Nephron progenitor cell (in vitro differentiated cells): ENCODE data around the gene SASH3.

ENCODE experiments used
- DNase-seq: peaks from one replicate; pipeline ENCODE4 v3.0.0; 2021
- H3K27ac Mint-ChIP-seq: 2 replicates; pipeline ENCODE4 v1.8.0; 2021; ENCODE audit warnings: mild to moderate bottlenecking, moderate library complexity, mixed read lengths
- H3K27me3 Mint-ChIP-seq: 2 replicates; pipeline ENCODE4 v1.8.0; 2021; ENCODE audit warnings: mild to moderate bottlenecking, low read depth, mixed read lengths; ENCODE audit not compliant: poor library complexity
- H3K36me3 Mint-ChIP-seq: 2 replicates; pipeline ENCODE4 v1.8.0; 2021; ENCODE audit warnings: low read depth, mixed read lengths
- H3K4me1 Mint-ChIP-seq: 2 replicates; pipeline ENCODE4 v1.8.0; 2021; ENCODE audit warnings: mixed read lengths
- H3K4me3 Mint-ChIP-seq: 2 replicates; pipeline ENCODE4 v1.8.0; 2021; ENCODE audit warnings: mild to moderate bottlenecking, moderate library complexity, mixed read lengths
- H3K9me3 Mint-ChIP-seq: 2 replicates; pipeline ENCODE4 v1.8.0; 2021; ENCODE audit warnings: mild to moderate bottlenecking, moderate library complexity, mixed read lengths
- TF ChIP-seq, protein P1 (sequence below): fragments of 200-600 bp; sonication (generic); IDR thresholded peaks from 2 replicates; pipeline ENCODE4 v1.5.0; 2021; ENCODE audit warnings: antibody characterized with exemption

SASH3 gene

DNA sequence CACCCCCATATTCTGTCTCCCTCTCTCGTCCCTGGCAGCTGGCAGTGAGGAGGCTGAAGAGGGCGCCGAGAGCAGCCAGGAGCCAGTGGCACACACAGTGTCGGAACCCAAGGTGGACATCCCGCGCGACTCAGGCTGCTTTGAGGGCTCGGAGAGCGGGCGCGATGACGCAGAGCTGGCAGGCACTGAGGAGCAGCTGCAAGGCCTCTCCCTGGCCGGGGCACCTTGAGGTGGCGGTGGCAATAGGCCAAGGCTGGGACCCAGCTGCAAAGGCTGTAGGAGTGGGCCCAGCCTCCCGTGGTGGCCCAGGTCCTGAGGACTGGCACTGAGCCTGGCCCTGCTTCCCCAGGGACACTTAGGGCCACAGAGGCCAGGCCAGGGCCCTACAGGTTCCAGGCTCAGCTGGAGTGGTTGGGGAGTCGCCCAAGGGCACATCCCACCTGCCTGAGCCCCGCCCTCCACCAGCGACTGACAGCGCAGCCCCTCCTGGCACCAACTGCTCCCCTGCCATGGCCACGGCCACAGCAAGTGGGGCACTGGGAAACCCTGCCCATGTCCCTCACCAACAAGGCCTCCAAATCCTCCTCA is 13.9 kb downstream of the SASH3 start:
- DNase-seq = no peak
- Mint-ChIP-seq H3K36me3 (no peaks in the 10 kb centered on the region), H3K27ac (no peak overlapping the region), H3K27me3 (peaks cover 11% of the 10 kb centered on the region), H3K4me1 (peaks cover under 1% of the 10 kb centered on the region), H3K9me3 (peaks cover 16% of the 10 kb centered on the region), H3K4me3 (no peak overlapping the region)
- TF ChIP-seq, protein P1, sequence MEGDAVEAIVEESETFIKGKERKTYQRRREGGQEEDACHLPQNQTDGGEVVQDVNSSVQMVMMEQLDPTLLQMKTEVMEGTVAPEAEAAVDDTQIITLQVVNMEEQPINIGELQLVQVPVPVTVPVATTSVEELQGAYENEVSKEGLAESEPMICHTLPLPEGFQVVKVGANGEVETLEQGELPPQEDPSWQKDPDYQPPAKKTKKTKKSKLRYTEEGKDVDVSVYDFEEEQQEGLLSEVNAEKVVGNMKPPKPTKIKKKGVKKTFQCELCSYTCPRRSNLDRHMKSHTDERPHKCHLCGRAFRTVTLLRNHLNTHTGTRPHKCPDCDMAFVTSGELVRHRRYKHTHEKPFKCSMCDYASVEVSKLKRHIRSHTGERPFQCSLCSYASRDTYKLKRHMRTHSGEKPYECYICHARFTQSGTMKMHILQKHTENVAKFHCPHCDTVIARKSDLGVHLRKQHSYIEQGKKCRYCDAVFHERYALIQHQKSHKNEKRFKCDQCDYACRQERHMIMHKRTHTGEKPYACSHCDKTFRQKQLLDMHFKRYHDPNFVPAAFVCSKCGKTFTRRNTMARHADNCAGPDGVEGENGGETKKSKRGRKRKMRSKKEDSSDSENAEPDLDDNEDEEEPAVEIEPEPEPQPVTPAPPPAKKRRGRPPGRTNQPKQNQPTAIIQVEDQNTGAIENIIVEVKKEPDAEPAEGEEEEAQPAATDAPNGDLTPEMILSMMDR = no peak

GRCh38 chrX:129795584-129795983 is 15.8 kb downstream of the SASH3 start:
- TF ChIP-seq, protein P1 = no peak
- peaks cover 18% of the 10 kb centered on the region for H3K4me1 Mint-ChIP-seq
- H3K27ac Mint-ChIP-seq = no peak overlapping the region
- DNase-seq = no peak
- peaks cover 11% of the 10 kb centered on the region for H3K36me3 Mint-ChIP-seq
- H3K4me3 Mint-ChIP-seq = no peak overlapping the region
- peaks cover 10% of the 10 kb centered on the region for H3K27me3 Mint-ChIP-seq
- H3K9me3 Mint-ChIP-seq = peaks cover 8% of the 10 kb centered on the region

DNA sequence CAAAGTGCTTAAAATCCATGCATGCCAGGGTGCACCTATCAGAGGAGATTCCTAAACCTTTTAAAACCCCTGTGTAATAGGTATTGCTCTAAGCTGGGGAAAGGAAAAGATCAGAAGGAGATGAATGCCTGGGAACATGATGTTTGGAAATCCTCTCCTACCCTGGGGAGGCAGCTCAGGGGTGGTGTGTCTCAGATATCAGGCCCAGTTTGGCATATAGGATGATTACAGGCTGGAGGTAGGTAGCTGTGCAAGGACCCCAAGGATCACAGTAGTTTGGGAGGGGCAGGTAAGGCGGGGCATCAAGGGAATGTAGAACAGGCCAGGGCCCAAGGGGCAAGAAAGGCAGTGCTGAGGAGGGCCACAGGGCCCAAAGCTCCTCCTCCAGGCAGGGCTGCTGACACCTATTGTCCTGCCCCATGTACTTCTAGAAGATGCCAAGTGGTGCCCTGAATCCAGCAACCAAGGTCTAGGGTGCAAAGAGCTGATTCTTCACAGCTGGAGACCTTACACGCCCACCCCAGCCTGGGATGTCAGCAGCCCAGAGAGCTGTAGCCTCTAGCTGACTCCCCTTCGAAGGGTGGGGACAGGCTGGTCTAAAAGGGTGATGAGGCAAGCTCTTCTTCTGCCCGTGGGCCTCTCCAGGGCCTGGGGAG is 17.6 kb downstream of the SASH3 start:
- Mint-ChIP-seq H3K4me3 (no peak overlapping the region), H3K36me3 (peaks cover 11% of the 10 kb centered on the region), H3K27me3 (peaks cover 8% of the 10 kb centered on the region), H3K27ac (no peak overlapping the region), H3K4me1 (peaks cover 18% of the 10 kb centered on the region), H3K9me3 (peaks cover 8% of the 10 kb centered on the region)
- TF ChIP-seq, protein P1 = no peak
- no peak for DNase-seq

DNA sequence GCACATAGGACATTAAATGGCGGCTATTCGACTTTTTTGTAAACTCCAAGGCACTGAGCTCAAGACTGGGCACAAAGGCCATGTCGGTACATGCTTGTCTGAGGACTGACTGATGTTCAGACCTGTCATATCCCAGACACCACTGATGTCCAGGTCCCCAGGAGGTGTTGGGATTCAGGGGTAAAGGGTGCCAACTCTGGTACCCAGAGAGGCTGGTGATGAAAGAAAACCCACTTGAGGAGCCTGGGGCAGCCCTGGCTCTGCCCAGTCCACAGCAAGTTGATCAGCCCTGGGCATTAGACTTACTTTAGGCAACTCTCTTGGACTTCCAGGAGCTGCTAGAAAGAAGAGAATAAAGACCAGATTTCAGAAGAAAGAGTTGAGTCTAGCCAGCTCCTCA is 18.7 kb downstream of the SASH3 start:
- no peak overlapping the region for H3K27ac Mint-ChIP-seq
- no peak overlapping the region for H3K4me3 Mint-ChIP-seq
- peaks cover 11% of the 10 kb centered on the region for H3K36me3 Mint-ChIP-seq
- DNase-seq = no peak
- H3K9me3 Mint-ChIP-seq = peaks cover 7% of the 10 kb centered on the region
- TF ChIP-seq, protein P1 = no peak
- H3K4me1 Mint-ChIP-seq = peaks cover 29% of the 10 kb centered on the region
- H3K27me3 Mint-ChIP-seq = peaks cover 8% of the 10 kb centered on the region

GRCh38 chrX:129798888-129799287 is 19.1 kb downstream of the SASH3 start:
- Mint-ChIP-seq H3K4me3 (no peak overlapping the region), H3K27ac (peak overlapping the region; percentile 61), H3K4me1 (peaks cover 33% of the 10 kb centered on the region), H3K27me3 (peaks cover 8% of the 10 kb centered on the region), H3K36me3 (peaks cover 15% of the 10 kb centered on the region), H3K9me3 (peaks cover 7% of the 10 kb centered on the region)
- TF ChIP-seq, protein P1 = no peak
- no peak for DNase-seq

DNA sequence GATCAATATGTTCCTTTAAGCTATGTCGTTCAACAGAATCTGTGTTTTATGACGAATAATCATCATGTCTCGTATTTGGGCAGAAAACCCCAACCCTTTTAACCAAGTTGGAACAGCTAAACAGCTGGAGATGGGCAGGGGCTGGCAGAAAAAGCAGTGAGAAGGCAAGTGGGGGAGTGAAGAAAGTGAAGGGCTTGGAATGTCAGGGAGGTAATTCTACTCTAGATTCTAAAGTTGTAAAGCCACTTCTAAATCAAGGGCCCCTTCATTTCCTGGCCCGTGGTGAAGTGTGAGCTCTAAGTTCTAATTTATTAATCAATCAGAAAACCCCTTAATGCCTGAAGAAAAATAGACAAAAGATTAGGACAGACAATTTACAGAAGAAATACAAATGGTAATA is 20.4 kb downstream of the SASH3 start:
- peaks cover 17% of the 10 kb centered on the region for H3K36me3 Mint-ChIP-seq
- H3K27ac Mint-ChIP-seq = peak overlapping the region; percentile 91
- peaks cover 7% of the 10 kb centered on the region for H3K9me3 Mint-ChIP-seq
- no peak for DNase-seq
- peaks cover 4% of the 10 kb centered on the region for H3K27me3 Mint-ChIP-seq
- no peak overlapping the region for H3K4me3 Mint-ChIP-seq
- H3K4me1 Mint-ChIP-seq = peaks cover 46% of the 10 kb centered on the region
- TF ChIP-seq, protein P1 = no peak
